HEK293 (cell line): ENCODE results near the gene FZD10.

Experiments
- CTCF ChIP-seq: fragments of 450-650 bp; formaldehyde crosslinking; IDR thresholded peaks from 2 replicates; pipeline ENCODE4 v1.5.1; 2016; ENCODE audit warnings: missing biosample characterization, missing genetic modification characterization
- PBX3 ChIP-seq: sonication (generic); formaldehyde crosslinking; IDR thresholded peaks from 2 replicates; pipeline ENCODE4 v1.8.1; 2022; ENCODE audit warnings: mild to moderate bottlenecking, moderate library complexity, missing genetic modification reagents
- TCF7L2 ChIP-seq: IDR thresholded peaks from 2 replicates; pipeline ENCODE4 v1.6.1; 2011; ENCODE audit warnings: low read depth, mild to moderate bottlenecking, inconsistent platforms, low read length, moderate library complexity, borderline replicate concordance

GRCh38 chr12:130144256-130144655 is 18.0 kb upstream of the FZD10 start:
- TF ChIP-seq TCF7L2: no peak
- no peak for TF ChIP-seq CTCF (tag by site-specific recombination)
- TF ChIP-seq PBX3 (CRISPR knock-in tag): no peak
